ENCODE data around the gene RHO. TPM values are rescaled to one million over a fixed set of nuclear protein-coding genes. Genes with fewer than 3 reads are reported as not detected.

RHO gene
- total and polyA plus RNA-seq, 10 of the 15 experiments (the other 5 are each of a cell fraction or from before 2014, with no cell fraction given): not detected

DNA sequence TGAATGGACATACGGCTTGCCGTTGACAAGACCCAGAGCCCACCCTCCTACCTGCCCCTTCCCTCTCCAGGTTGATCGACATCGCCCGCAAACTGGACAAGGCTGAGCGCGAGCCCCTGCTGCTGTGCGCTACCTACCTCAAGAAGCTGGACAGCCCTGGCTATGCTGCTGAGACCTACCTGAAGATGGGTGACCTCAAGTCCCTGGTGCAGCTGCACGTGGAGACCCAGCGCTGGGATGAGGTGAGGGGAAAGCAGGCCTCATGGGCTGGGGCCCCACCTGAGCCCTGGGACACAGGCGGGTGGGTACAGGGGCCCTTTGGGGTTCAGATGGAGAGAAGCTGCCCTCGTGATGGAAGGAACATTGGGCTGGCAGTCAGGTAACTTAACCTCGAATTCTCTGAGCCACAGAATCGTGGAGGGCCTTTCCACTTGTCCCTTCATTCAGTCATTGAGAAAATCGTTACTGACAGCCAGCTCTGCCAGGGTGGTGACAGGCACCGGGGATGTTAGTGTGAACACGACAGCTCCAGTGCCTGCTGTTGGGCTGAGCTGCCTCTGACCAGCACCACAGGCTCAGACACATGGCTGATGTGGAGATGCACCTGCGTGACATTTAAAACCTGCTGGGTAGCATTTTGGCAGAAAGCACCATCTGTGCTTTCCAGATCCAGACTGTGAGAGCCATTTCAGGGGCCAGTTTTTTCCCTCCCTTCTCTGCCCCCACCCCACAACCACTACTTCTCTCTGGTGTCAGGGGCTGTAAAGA is 25.6 kb upstream of the RHO start:
- no peaks in the 10 kb centered on the region; a peak in 1 of 4 replicates for H3K36me3 ChIP-seq (ENCODE audit: control insufficient read depth in 2 of 2, insufficient read depth in 2 of 2, low read length in 1 of 2)
- intact Hi-C loops (cut with micrococcal nuclease; ENCODE audit: unreplicated experiment) (no loop called here), in situ Hi-C loops (cut with MboI) (no loop called here)
- H2AFZ ChIP-seq (ENCODE audit: control insufficient read depth, low read depth, low read length): no peak overlapping the region
- no peak overlapping the region for H3K9ac ChIP-seq (ENCODE audit: control insufficient read depth, insufficient read depth, low read length)
- no peaks in the 10 kb centered on the region for H3K4me1 ChIP-seq (ENCODE audit: control insufficient read depth, insufficient read depth, low read length)
- RAD21 ChIA-PET (ENCODE audit: unreplicated experiment): no interaction called here
- SMC1A ChIA-PET (ENCODE audit: uncharacterized antibody, unreplicated experiment): no interaction called here
- no peaks in the 10 kb centered on the region for H4K20me1 ChIP-seq (ENCODE audit: control insufficient read depth, insufficient read depth)
- FAIRE-seq (no peak), ATAC-seq (no peak), DNase-seq (ENCODE audit: low read depth, low spot score) (no peak)
- POLR2A ChIA-PET: interaction anchor here (0.5 kb wide), 1 partner anchor 103 kb away, joined by 3 read pairs; no protein-coding TSS in a partner anchor
- H3K27ac ChIP-seq (ENCODE audit: control insufficient read depth, insufficient read depth): no peak overlapping the region
- no peak overlapping the region for H3K4me3 ChIP-seq
- no peak overlapping the region for H3K4me2 ChIP-seq (ENCODE audit: control insufficient read depth, insufficient read depth)
- no TSS peak for BruUV-seq (replicated peaks)
- no peaks in the 10 kb centered on the region for H3K79me2 ChIP-seq (ENCODE audit: control insufficient read depth, insufficient read depth, low read length)
- no peaks in the 10 kb centered on the region for H3K9me3 ChIP-seq (replicated peaks; ENCODE audit: control insufficient read depth, insufficient read depth, low read length)
- CTCF ChIA-PET: interaction anchor here (1.2 kb wide), 1 partner anchor 533 kb away, joined by 3 read pairs; no protein-coding TSS in a partner anchor
- no peaks in the 10 kb centered on the region for H3K27me3 ChIP-seq (replicated peaks in 1 of 2; ENCODE audit: control insufficient read depth in 2 of 2, insufficient read depth in 2 of 2, low read length in 1 of 2)
- WGBS (ENCODE audit: insufficient coverage, insufficient replicate concordance, low lambda C conversion rate, missing lambda C conversion rate): 85% methylated on average over 18 of the region's 18 CpGs
- TF ChIP-seq, protein P1, sequence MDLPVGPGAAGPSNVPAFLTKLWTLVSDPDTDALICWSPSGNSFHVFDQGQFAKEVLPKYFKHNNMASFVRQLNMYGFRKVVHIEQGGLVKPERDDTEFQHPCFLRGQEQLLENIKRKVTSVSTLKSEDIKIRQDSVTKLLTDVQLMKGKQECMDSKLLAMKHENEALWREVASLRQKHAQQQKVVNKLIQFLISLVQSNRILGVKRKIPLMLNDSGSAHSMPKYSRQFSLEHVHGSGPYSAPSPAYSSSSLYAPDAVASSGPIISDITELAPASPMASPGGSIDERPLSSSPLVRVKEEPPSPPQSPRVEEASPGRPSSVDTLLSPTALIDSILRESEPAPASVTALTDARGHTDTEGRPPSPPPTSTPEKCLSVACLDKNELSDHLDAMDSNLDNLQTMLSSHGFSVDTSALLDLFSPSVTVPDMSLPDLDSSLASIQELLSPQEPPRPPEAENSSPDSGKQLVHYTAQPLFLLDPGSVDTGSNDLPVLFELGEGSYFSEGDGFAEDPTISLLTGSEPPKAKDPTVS (IDR thresholded peaks at IDR 0.05; ENCODE audit: low read depth, low read length): no peak
- TF ChIP-seq, protein P2, sequence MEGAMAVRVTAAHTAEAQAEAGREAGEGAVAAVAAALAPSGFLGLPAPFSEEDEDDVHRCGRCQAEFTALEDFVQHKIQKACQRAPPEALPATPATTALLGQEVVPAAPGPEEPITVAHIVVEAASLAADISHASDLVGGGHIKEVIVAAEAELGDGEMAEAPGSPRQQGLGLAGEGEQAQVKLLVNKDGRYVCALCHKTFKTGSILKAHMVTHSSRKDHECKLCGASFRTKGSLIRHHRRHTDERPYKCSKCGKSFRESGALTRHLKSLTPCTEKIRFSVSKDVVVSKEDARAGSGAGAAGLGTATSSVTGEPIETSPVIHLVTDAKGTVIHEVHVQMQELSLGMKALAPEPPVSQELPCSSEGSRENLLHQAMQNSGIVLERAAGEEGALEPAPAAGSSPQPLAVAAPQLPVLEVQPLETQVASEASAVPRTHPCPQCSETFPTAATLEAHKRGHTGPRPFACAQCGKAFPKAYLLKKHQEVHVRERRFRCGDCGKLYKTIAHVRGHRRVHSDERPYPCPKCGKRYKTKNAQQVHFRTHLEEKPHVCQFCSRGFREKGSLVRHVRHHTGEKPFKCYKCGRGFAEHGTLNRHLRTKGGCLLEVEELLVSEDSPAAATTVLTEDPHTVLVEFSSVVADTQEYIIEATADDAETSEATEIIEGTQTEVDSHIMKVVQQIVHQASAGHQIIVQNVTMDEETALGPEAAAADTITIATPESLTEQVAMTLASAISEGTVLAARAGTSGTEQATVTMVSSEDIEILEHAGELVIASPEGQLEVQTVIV (IDR thresholded peaks at IDR 0.05; ENCODE audit: borderline replicate concordance, partially characterized antibody): no peak
- no peak for TF ChIP-seq YY1 (IDR thresholded peaks at IDR 0.05; ENCODE audit: low read depth, low read length)
- no peak for TF ChIP-seq ZNF207 (IDR thresholded peaks at IDR 0.05; ENCODE audit: borderline replicate concordance)
- TF ChIP-seq KDM1A (IDR thresholded peaks at IDR 0.05; ENCODE audit: borderline replicate concordance): no peak
- TF ChIP-seq, protein P3, sequence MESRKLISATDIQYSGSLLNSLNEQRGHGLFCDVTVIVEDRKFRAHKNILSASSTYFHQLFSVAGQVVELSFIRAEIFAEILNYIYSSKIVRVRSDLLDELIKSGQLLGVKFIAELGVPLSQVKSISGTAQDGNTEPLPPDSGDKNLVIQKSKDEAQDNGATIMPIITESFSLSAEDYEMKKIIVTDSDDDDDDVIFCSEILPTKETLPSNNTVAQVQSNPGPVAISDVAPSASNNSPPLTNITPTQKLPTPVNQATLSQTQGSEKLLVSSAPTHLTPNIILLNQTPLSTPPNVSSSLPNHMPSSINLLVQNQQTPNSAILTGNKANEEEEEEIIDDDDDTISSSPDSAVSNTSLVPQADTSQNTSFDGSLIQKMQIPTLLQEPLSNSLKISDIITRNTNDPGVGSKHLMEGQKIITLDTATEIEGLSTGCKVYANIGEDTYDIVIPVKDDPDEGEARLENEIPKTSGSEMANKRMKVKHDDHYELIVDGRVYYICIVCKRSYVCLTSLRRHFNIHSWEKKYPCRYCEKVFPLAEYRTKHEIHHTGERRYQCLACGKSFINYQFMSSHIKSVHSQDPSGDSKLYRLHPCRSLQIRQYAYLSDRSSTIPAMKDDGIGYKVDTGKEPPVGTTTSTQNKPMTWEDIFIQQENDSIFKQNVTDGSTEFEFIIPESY (IDR thresholded peaks at IDR 0.05): no peak
- no peak for TF ChIP-seq SIX5 (IDR thresholded peaks at IDR 0.05; ENCODE audit: low read depth, low read length, severe bottlenecking)
- TF ChIP-seq EGR1 (IDR thresholded peaks at IDR 0.05; ENCODE audit: borderline replicate concordance in 1 of 2, low read depth in 2 of 2, low read length in 2 of 2): no peak
- TF ChIP-seq, protein P4, sequence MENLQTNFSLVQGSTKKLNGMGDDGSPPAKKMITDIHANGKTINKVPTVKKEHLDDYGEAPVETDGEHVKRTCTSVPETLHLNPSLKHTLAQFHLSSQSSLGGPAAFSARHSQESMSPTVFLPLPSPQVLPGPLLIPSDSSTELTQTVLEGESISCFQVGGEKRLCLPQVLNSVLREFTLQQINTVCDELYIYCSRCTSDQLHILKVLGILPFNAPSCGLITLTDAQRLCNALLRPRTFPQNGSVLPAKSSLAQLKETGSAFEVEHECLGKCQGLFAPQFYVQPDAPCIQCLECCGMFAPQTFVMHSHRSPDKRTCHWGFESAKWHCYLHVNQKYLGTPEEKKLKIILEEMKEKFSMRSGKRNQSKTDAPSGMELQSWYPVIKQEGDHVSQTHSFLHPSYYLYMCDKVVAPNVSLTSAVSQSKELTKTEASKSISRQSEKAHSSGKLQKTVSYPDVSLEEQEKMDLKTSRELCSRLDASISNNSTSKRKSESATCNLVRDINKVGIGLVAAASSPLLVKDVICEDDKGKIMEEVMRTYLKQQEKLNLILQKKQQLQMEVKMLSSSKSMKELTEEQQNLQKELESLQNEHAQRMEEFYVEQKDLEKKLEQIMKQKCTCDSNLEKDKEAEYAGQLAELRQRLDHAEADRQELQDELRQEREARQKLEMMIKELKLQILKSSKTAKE (IDR thresholded peaks at IDR 0.05; ENCODE audit: low read depth, poor library complexity, severe bottlenecking): no peak
- no peak for TF ChIP-seq SRF (IDR thresholded peaks at IDR 0.05; ENCODE audit: low read depth in 2 of 2, low read length in 2 of 2)
- no peak for TF ChIP-seq ZBED1 (IDR thresholded peaks at IDR 0.05; ENCODE audit: borderline replicate concordance)
- no peak for TF ChIP-seq ZNF622 (IDR thresholded peaks at IDR 0.05)
- no peak for TF ChIP-seq PAX5 (IDR thresholded peaks at IDR 0.05; ENCODE audit: borderline replicate concordance, low read depth, low read length)

Data from GM12878 (cell line).